Fibroblast of villous mesenchyme (primary cell): ENCODE results near the gene TTC36. TPM values are rescaled to one million over a fixed set of nuclear protein-coding genes. Genes with fewer than 3 reads are reported as not detected.
A peak's percentile ranks its signal among the peaks of the same experiment; 100 is the strongest.

Experiments
- DNase-seq: peaks from one replicate; pipeline ENCODE4 v3.0.0-alpha.2; 2010; ENCODE audit warnings: low read depth
- H3K4me3 ChIP-seq: 2 replicates; pipeline ENCODE4 v1.5.1; 2011; ENCODE audit warnings: low read depth, mild to moderate bottlenecking, low read length
- CTCF ChIP-seq: IDR thresholded peaks from 2 replicates; pipeline ENCODE4 v1.5.1; 2012; ENCODE audit warnings: low read depth, mild to moderate bottlenecking, low read length; ENCODE audit not compliant: insufficient read depth
- total RNA-seq: library from RNA; depleted of rRNA; stranded (reverse); fragments of >200 nt; gene quantifications from 2 replicates; pipeline ENCODE4 v1.2.3, GENCODE V29; 2012

The TTC36 gene
- total RNA-seq, 1 donor = 1.7 TPM

- TF ChIP-seq CTCF = no peak
- no peak for DNase-seq
- H3K4me3 ChIP-seq = no peak overlapping the region
These were observed 2.4 kb upstream of the TTC36 start for GRCh38 chr11:118524757-118525470.

GRCh38 chr11:118526688-118527087 lies 586 bp upstream of the TTC36 start:
- no peak for DNase-seq
- no peak for TF ChIP-seq CTCF
- no peak overlapping the region for H3K4me3 ChIP-seq

GRCh38 chr11:118528511-118528910 lies 1.2 kb downstream of the TTC36 start:
- no peak for DNase-seq
- no peak overlapping the region for H3K4me3 ChIP-seq
- TF ChIP-seq CTCF = no peak

- TF ChIP-seq CTCF = no peak
- H3K4me3 ChIP-seq = peak overlapping the region; percentile 71
- no peak for DNase-seq
These were observed 2.4 kb downstream of the TTC36 start for GRCh38 chr11:118529584-118530175.

GRCh38 chr11:118530180-118530682 lies 3.0 kb downstream of the TTC36 start:
- no peak for DNase-seq
- TF ChIP-seq CTCF = no peak
- peak overlapping the region; percentile 71 for H3K4me3 ChIP-seq

- H3K4me3 ChIP-seq = peak within 1 kb of the TSS; percentile 71
- no peak for TF ChIP-seq CTCF
- DNase-seq = peak; percentile 47
These were observed 3.7 kb downstream of the TTC36 start, which contains the start of gene TMEM25 for GRCh38 chr11:118530683-118531596. TMEM25 (plus strand) TSS chr11:118531192; CDS start chr11:118531802, 610 bp downstream.
